ENCODE results near the gene SOSTDC1.

The SOSTDC1 gene

DNA sequence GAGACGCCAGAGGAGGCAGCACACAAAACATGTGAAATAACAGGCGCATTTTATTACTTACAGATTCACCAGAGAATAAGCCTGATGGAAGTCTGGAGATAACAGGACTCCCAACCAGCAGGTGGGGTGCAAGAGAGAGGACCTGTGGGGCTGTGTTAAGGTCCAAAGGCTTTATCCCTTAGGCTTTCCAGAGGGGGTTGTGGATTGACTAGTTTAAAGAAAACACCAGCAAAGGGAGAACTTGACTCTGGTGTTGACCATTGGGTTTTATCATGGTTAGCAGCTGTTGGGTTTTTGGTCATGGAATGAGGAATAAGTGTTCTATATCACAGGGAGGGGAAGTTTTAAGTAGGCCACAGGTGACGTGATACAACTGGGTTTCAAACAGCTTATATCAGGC, 42.6 kb downstream of the SOSTDC1 start:
- H3K27me3 ChIP-seq (replicated peaks; ENCODE audit: control insufficient read depth, insufficient read depth, low read length) = no peaks in the 10 kb centered on the region
- H3K36me3 ChIP-seq (ENCODE audit: control insufficient read depth, insufficient read depth, low read length) = no peaks in the 10 kb centered on the region
- DNase-seq (ENCODE audit: extremely low read depth, insufficient read length) = no peak
- TF ChIP-seq, protein P1, sequence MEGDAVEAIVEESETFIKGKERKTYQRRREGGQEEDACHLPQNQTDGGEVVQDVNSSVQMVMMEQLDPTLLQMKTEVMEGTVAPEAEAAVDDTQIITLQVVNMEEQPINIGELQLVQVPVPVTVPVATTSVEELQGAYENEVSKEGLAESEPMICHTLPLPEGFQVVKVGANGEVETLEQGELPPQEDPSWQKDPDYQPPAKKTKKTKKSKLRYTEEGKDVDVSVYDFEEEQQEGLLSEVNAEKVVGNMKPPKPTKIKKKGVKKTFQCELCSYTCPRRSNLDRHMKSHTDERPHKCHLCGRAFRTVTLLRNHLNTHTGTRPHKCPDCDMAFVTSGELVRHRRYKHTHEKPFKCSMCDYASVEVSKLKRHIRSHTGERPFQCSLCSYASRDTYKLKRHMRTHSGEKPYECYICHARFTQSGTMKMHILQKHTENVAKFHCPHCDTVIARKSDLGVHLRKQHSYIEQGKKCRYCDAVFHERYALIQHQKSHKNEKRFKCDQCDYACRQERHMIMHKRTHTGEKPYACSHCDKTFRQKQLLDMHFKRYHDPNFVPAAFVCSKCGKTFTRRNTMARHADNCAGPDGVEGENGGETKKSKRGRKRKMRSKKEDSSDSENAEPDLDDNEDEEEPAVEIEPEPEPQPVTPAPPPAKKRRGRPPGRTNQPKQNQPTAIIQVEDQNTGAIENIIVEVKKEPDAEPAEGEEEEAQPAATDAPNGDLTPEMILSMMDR (IDR thresholded peaks at IDR 0.05; ENCODE audit: insufficient read depth, low read length, poor library complexity, severe bottlenecking) = no peak
- H3K4me3 ChIP-seq (replicated peaks; ENCODE audit: low read depth, low read length) = no peak overlapping the region

DNA sequence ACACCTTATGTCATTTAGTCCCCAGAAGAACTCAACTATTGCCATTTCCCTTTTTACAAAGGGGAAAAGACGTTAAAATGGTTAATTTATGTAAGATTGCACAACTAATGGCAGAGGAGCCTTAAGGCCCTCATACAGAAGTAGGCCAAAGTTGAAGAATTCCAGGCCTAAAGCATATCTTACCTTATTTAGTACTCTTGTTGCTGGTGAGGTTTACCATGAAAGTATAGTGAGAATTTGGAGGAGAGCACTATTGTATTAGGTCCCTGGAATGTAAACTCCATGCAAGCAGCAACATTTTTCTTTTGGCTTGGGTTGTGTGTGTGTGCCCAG, 43.5 kb downstream of the SOSTDC1 start:
- Histone ChIP-seq H3K27me3 (replicated peaks; ENCODE audit: control insufficient read depth, insufficient read depth, low read length) (no peaks in the 10 kb centered on the region), H3K4me3 (replicated peaks; ENCODE audit: low read depth, low read length) (no peak overlapping the region), H3K36me3 (ENCODE audit: control insufficient read depth, insufficient read depth, low read length) (no peaks in the 10 kb centered on the region)
- DNase-seq (ENCODE audit: extremely low read depth, insufficient read length) = no peak
- TF ChIP-seq, protein P1 (IDR thresholded peaks at IDR 0.05; ENCODE audit: insufficient read depth, low read length, poor library complexity, severe bottlenecking) = no peak

DNA sequence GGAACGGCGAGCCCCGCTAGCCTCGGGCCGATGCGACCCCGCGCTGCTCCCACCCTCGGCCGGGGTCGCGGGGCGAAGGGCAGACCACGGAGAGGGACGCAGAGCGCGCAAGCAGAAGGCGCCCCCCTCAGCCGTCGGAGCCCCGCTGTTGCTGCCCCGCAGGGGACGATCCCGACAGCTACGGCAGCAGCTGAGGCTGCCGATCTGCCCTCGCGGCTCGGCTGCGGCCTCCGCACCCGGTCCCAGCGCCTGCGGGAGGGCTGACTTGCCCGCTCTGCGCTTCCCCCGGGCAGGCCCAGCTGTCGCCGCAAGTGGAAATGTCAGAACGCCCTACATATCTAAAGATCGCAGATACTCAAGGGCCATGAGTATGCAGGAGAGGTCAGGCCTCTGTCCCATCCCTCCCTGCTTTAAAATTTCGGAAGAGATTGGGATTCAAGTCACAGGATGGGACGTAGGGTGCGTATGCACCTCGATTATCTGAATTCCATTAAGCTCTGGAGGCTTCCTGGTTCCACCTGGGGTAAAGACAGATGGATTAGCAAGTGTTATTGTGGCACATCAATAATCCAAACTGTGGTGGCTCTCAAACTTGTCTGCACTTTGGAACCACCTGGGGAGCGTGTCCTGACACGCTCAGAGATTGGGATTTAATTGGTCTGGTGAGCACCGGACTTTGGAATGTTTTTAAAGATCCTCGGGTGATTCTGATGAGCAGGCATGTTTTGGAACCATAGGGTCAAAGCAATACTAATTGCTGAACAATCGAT, 44.0 kb downstream of the SOSTDC1 start, which contains the start of gene CRPPA:
Gene CRPPA (minus strand): TSS at position 206 of the 770 bp plus-strand sequence. CDS start 216 bp downstream, outside the sequence.
- H3K27me3 ChIP-seq (replicated peaks; ENCODE audit: control insufficient read depth, insufficient read depth, low read length) = no peaks in the 10 kb centered on the region
- H3K36me3 ChIP-seq (ENCODE audit: control insufficient read depth, insufficient read depth, low read length) = no peaks in the 10 kb centered on the region
- TF ChIP-seq, protein P1 (IDR thresholded peaks at IDR 0.05; ENCODE audit: insufficient read depth, low read length, poor library complexity, severe bottlenecking) = no peak
- no peak for DNase-seq (ENCODE audit: extremely low read depth, insufficient read length)
- H3K4me3 ChIP-seq (replicated peaks; ENCODE audit: low read depth, low read length) = peak within 1 kb of the TSS; percentile 20

DNA sequence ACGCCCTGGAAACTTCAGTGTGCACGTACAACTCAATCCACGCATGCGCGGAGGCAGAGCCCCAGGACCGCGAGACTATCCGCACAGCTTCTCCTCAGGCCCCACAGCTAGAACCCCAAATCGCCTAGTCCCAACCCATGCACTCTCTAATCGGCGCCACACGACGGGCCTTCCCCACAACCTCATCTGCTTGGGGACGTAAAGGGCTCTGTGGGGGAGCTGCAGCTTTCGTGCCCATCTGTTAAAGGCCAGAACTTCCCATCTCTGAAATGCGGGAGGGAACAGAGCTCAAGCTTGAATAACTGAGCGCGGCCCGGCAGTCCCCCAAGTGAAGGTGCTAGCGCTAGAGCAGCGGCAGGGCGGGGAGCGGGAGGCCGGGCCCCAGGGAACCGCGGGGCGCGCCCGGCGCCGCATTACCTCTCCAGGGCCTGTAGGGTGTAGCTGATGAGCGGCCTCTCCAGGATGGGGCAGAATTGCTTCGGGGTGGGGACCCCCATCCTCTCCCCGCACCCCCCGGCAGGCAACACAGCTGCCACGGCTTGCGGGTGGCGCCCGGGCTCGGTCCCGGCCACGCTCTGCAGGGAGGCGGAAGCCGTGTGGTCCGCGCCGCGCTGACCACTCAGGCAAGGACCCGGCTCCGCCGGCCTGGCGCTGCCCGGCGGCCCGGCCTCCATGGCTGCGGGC, 44.7 kb downstream of the SOSTDC1 start:
- H3K27me3 ChIP-seq (replicated peaks; ENCODE audit: control insufficient read depth, insufficient read depth, low read length) = no peaks in the 10 kb centered on the region
- TF ChIP-seq, protein P1 (IDR thresholded peaks at IDR 0.05; ENCODE audit: insufficient read depth, low read length, poor library complexity, severe bottlenecking) = no peak
- peak overlapping the region; percentile 20 for H3K4me3 ChIP-seq (replicated peaks; ENCODE audit: low read depth, low read length)
- no peak for DNase-seq (ENCODE audit: extremely low read depth, insufficient read length)
- no peaks in the 10 kb centered on the region for H3K36me3 ChIP-seq (ENCODE audit: control insufficient read depth, insufficient read depth, low read length)

DNA sequence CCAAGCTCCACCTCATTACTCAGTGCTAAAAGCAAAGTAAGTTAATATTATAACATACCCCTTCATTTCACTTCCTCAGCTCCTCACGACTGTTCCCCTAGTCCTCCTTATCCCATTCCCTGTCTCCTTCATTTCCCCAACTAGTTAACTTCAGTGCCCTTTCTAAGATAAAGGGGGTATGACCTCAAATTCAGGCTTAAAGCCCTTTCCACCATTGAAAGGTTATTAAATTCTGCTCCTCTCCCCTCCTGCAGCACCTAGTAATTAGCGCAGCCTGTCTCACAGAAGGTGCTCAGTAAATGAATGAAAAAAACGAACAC, 45.2 kb downstream of the SOSTDC1 start:
- no peak overlapping the region for H3K4me3 ChIP-seq (replicated peaks; ENCODE audit: low read depth, low read length)
- TF ChIP-seq, protein P1 (IDR thresholded peaks at IDR 0.05; ENCODE audit: insufficient read depth, low read length, poor library complexity, severe bottlenecking) = no peak
- H3K27me3 ChIP-seq (replicated peaks; ENCODE audit: control insufficient read depth, insufficient read depth, low read length) = no peaks in the 10 kb centered on the region
- H3K36me3 ChIP-seq (ENCODE audit: control insufficient read depth, insufficient read depth, low read length) = no peaks in the 10 kb centered on the region
- DNase-seq (ENCODE audit: extremely low read depth, insufficient read length) = no peak
